GM12891 (cell line): ENCODE data around the gene KRT17.

Experiments
- PAX5 ChIP-seq: IDR thresholded peaks from 2 replicates; pipeline ENCODE4 v1.6.1; 2011; ENCODE audit warnings: low read length, moderate library complexity, mild to moderate bottlenecking; ENCODE audit not compliant: insufficient read depth, severe bottlenecking
- POLR2A ChIP-seq: IDR thresholded peaks from 2 replicates; pipeline ENCODE4 v1.6.1; 2011; ENCODE audit warnings: low read depth, low read length, control low read depth
- POLR2AphosphoS5 ChIP-seq: IDR thresholded peaks from 2 replicates; pipeline ENCODE4 v1.6.1; 2011; ENCODE audit warnings: low read depth, low read length, control low read depth
- SPI1 ChIP-seq: IDR thresholded peaks from 2 replicates; pipeline ENCODE4 v1.6.1; 2011; ENCODE audit warnings: low read depth, low read length, control low read depth
- TAF1 ChIP-seq: IDR thresholded peaks from 2 replicates; pipeline ENCODE4 v1.6.1; 2011; ENCODE audit warnings: low read depth, low read length, control low read depth

DNA sequence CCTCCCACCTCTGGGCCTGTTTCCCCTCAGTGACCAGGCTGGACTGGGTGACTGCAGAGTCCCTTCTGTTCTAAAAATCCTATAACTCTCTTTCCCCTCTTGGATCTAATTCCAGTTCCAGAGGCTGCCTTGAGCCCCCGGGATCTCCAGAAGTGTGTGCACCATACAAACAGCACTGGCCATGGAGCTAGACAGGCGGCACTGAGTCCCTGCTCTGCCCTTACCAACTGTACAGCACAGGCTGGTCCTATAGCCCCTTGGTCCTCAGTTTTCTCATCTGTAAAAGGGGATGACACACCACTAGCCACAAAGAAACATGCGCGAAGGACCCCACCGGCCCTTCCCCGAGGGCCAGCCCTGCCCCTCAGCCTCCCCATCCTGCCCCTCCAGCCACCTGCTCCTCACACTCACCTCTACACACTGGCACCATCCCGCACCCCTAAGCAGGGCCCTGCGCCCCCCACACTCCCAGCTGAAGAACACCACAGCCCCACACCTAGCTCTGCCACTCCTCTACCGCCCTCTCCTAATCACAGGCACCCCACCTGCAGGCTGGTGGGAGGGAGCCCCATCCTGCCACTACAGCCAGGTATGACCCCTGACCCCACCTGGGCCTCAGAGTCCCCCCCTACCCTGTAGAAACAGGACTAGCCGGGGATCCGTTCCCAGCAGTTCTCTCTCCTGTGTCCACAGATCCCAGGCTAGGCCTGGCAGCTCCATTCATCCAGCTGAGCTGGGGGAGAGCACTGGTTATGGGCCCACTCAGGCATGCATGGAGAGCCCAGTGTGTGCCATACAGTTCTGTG, 10.9 kb downstream of the KRT17 start:
- TF ChIP-seq PAX5 (no peak), POLR2A (no peak), SPI1 (no peak), POLR2AphosphoS5 (no peak), TAF1 (no peak)
